Mesendoderm (in vitro differentiated cells): ENCODE results near the gene FNDC3B.

Source experiments
- DNase-seq: peaks from one replicate; pipeline ENCODE4 v3.0.0; 2013
- H2AK5ac ChIP-seq: 2 replicates; pipeline ENCODE4 v1.6.1; 2013; ENCODE audit warnings: low read length, inconsistent platforms
- H2BK120ac ChIP-seq: 2 replicates; pipeline ENCODE4 v1.6.1; 2013; ENCODE audit warnings: low read depth, mild to moderate bottlenecking, low read length, moderate library complexity, mixed read lengths
- H2BK15ac ChIP-seq: replicated peaks from 2 replicates; pipeline ENCODE4 v1.6.1; 2013; ENCODE audit warnings: low read depth, mild to moderate bottlenecking, moderate library complexity
- H2BK5ac ChIP-seq: 2 replicates; pipeline ENCODE4 v1.6.1; 2013; ENCODE audit warnings: low read length, inconsistent platforms
- H3K18ac ChIP-seq: 2 replicates; pipeline ENCODE4 v1.6.1; 2013; ENCODE audit warnings: mild to moderate bottlenecking, low read length, mixed read lengths
- H3K23ac ChIP-seq: one replicate; pipeline ENCODE4 v1.6.1; 2013; ENCODE audit warnings: low read length
- H3K27ac ChIP-seq: 2 replicates; pipeline ENCODE4 v1.5.1; 2013; ENCODE audit warnings: low read depth, mild to moderate bottlenecking, inconsistent platforms, low read length, moderate library complexity
- H3K27me3 ChIP-seq: 2 replicates; pipeline ENCODE4 v1.6.1; 2013; ENCODE audit warnings: low read length, control low read depth, mild to moderate bottlenecking, inconsistent platforms; ENCODE audit not compliant: insufficient read depth, poor library complexity
- H3K36me3 ChIP-seq: 2 replicates; pipeline ENCODE4 v1.6.1; 2013; ENCODE audit warnings: low read length, inconsistent platforms; ENCODE audit not compliant: control insufficient read depth, insufficient read depth
- H3K4ac ChIP-seq: one replicate; pipeline ENCODE4 v1.6.1; 2013; ENCODE audit warnings: low read depth, mild to moderate bottlenecking, low read length, moderate library complexity
- H3K4me1 ChIP-seq: 2 replicates; pipeline ENCODE4 v1.6.1; 2013; ENCODE audit warnings: low read depth, low read length, inconsistent platforms; ENCODE audit not compliant: control insufficient read depth
- H3K4me2 ChIP-seq: 2 replicates; pipeline ENCODE4 v1.6.1; 2013; ENCODE audit warnings: low read length
- H3K4me3 ChIP-seq: 2 replicates; pipeline ENCODE4 v1.5.1; 2013; ENCODE audit warnings: mild to moderate bottlenecking, low read length
- H3K56ac ChIP-seq: one replicate; pipeline ENCODE4 v1.6.1; 2013; ENCODE audit warnings: low read length
- H3K79me1 ChIP-seq: 2 replicates; pipeline ENCODE4 v1.6.1; 2013; ENCODE audit warnings: low read length, inconsistent platforms
- H3K79me2 ChIP-seq: 2 replicates; pipeline ENCODE4 v1.6.1; 2013; ENCODE audit warnings: mild to moderate bottlenecking, low read length; ENCODE audit not compliant: control insufficient read depth, insufficient read depth
- H3K9ac ChIP-seq: 2 replicates; pipeline ENCODE4 v1.6.1; 2013; ENCODE audit warnings: low read length, inconsistent platforms
- H4K5ac ChIP-seq: one replicate; pipeline ENCODE4 v1.6.1; 2013; ENCODE audit warnings: low read length
- H4K8ac ChIP-seq: one replicate; pipeline ENCODE4 v1.6.1; 2013; ENCODE audit warnings: low read depth, mild to moderate bottlenecking, control low read depth, low read length, moderate library complexity
- WGBS: extraction: QIAGEN DNeasy Blood & Tissue Kit; methylation state at CpG from one replicate; pipeline ENCODE4 v1.1.7; 2013; ENCODE audit warnings: low lambda C conversion rate, missing lambda C conversion rate; ENCODE audit not compliant: insufficient coverage; ENCODE audit errors: extremely low coverage; 5-methylcytosine and 5-hydroxymethylcytosine counted together

The FNDC3B gene

GRCh38 chr3:172194702-172195406 lies 155.5 kb downstream of the FNDC3B start:
- Histone ChIP-seq H3K4me3 (no peak overlapping the region), H2BK15ac (no peak overlapping the region), H3K79me2 (peaks cover 34% of the 10 kb centered on the region), H3K27me3 (no peaks in the 10 kb centered on the region), H3K18ac (no peak overlapping the region), H3K4me2 (no peak overlapping the region), H2BK120ac (no peak overlapping the region), H2BK5ac (no peak overlapping the region), H3K27ac (no peak overlapping the region), H3K4ac (no peak overlapping the region), H4K8ac (no peak overlapping the region), H3K36me3 (no peaks in the 10 kb centered on the region), H3K9ac (no peak overlapping the region), H3K23ac (no peak overlapping the region), H3K4me1 (no peaks in the 10 kb centered on the region), H3K79me1 (peaks cover 24% of the 10 kb centered on the region), H2AK5ac (no peak overlapping the region), H4K5ac (no peak overlapping the region), H3K56ac (no peak overlapping the region)
- no CpG with 5 or more reads among the region's 4 CpGs for WGBS
- peak; percentile 97 for DNase-seq

- no peak overlapping the region for H3K18ac ChIP-seq
- H3K56ac ChIP-seq: no peak overlapping the region
- no peak overlapping the region for H3K4ac ChIP-seq
- H2AK5ac ChIP-seq: no peak overlapping the region
- H3K23ac ChIP-seq: no peak overlapping the region
- no peak overlapping the region for H3K4me3 ChIP-seq
- no peak overlapping the region for H3K27ac ChIP-seq
- DNase-seq: no peak
- WGBS: no CpG with 5 or more reads among the region's 1 CpG
- no peak overlapping the region for H3K9ac ChIP-seq
- H4K5ac ChIP-seq: no peak overlapping the region
- H3K27me3 ChIP-seq: no peaks in the 10 kb centered on the region
- H2BK120ac ChIP-seq: no peak overlapping the region
- no peak overlapping the region for H2BK15ac ChIP-seq
- H3K36me3 ChIP-seq: no peaks in the 10 kb centered on the region
- no peak overlapping the region for H3K4me2 ChIP-seq
- H3K79me2 ChIP-seq: peaks cover 34% of the 10 kb centered on the region
- no peak overlapping the region for H2BK5ac ChIP-seq
- H3K4me1 ChIP-seq: no peaks in the 10 kb centered on the region
- H3K79me1 ChIP-seq: peaks cover 26% of the 10 kb centered on the region
- H4K8ac ChIP-seq: no peak overlapping the region
Measured at GRCh38 chr3:172195407-172195754, 156.0 kb downstream of the FNDC3B start.

GRCh38 chr3:172197344-172197743 lies 158.0 kb downstream of the FNDC3B start:
- Histone ChIP-seq H2AK5ac (no peak overlapping the region), H4K8ac (no peak overlapping the region), H3K4me3 (no peak overlapping the region), H3K18ac (no peak overlapping the region), H3K9ac (no peak overlapping the region), H3K79me1 (peaks cover 22% of the 10 kb centered on the region), H3K23ac (no peak overlapping the region), H2BK5ac (no peak overlapping the region), H3K4me2 (no peak overlapping the region), H2BK120ac (no peak overlapping the region), H3K27me3 (no peaks in the 10 kb centered on the region), H3K4ac (no peak overlapping the region), H4K5ac (no peak overlapping the region), H3K79me2 (peaks cover 28% of the 10 kb centered on the region), H3K36me3 (no peaks in the 10 kb centered on the region), H3K4me1 (peaks cover 2% of the 10 kb centered on the region), H2BK15ac (no peak overlapping the region), H3K27ac (no peak overlapping the region), H3K56ac (no peak overlapping the region)
- no CpG with 5 or more reads among the region's 3 CpGs for WGBS
- DNase-seq: no peak

- Histone ChIP-seq H3K27ac (no peak overlapping the region), H3K79me1 (peaks cover 21% of the 10 kb centered on the region), H3K27me3 (no peaks in the 10 kb centered on the region), H3K4me3 (no peak overlapping the region), H3K23ac (no peak overlapping the region), H3K79me2 (peaks cover 27% of the 10 kb centered on the region), H2BK5ac (no peak overlapping the region), H2BK120ac (no peak overlapping the region), H3K4me2 (no peak overlapping the region), H2AK5ac (no peak overlapping the region), H3K56ac (no peak overlapping the region), H3K18ac (no peak overlapping the region), H4K8ac (no peak overlapping the region), H3K4ac (no peak overlapping the region), H2BK15ac (no peak overlapping the region), H3K9ac (no peak overlapping the region), H3K36me3 (no peaks in the 10 kb centered on the region), H4K5ac (no peak overlapping the region), H3K4me1 (peaks cover 2% of the 10 kb centered on the region)
- no CpG with 5 or more reads among the region's 3 CpGs for WGBS
- no peak for DNase-seq
Measured at GRCh38 chr3:172198428-172198827, 159.1 kb downstream of the FNDC3B start.

- WGBS: no CpG with 5 or more reads among the region's 7 CpGs
- Histone ChIP-seq H4K8ac (no peak overlapping the region), H3K18ac (no peak overlapping the region), H2BK5ac (no peak overlapping the region), H3K4me1 (peaks cover 2% of the 10 kb centered on the region), H3K36me3 (no peaks in the 10 kb centered on the region), H3K4ac (no peak overlapping the region), H3K79me1 (peaks cover 26% of the 10 kb centered on the region), H3K27me3 (no peaks in the 10 kb centered on the region), H2AK5ac (no peak overlapping the region), H3K4me2 (no peak overlapping the region), H3K4me3 (no peak overlapping the region), H3K27ac (no peak overlapping the region), H2BK15ac (no peak overlapping the region), H3K23ac (no peak overlapping the region), H3K79me2 (peaks cover 36% of the 10 kb centered on the region), H4K5ac (no peak overlapping the region), H2BK120ac (no peak overlapping the region), H3K9ac (no peak overlapping the region), H3K56ac (no peak overlapping the region)
- DNase-seq: no peak
Measured at GRCh38 chr3:172199850-172200369, 160.5 kb downstream of the FNDC3B start.
